BJ (cell line): Measurements from ENCODE around the gene CDH8. TPM values are rescaled to one million over a fixed set of nuclear protein-coding genes. Genes with fewer than 3 reads are reported as not detected.

Source experiments
- CTCF ChIA-PET: fragments of 350-600 bp; formaldehyde crosslinking; extraction: SDS; loops from one replicate; lab custom pipeline; 2021; ENCODE audit warnings: antibody characterized with exemption, inconsistent platforms; lab: Yijun Ruan, JAX
- POLR2A ChIA-PET: fragments of 300-600 bp; sonication (Branson Sonifier 250); formaldehyde crosslinking; extraction: SDS; loops from one replicate; lab custom pipeline; 2021; ENCODE audit warnings: antibody characterized with exemption; lab: Charles Lee
- DNase-seq: peaks from one replicate; pipeline ENCODE4 v3.0.0-alpha.2; 2011; ENCODE audit warnings: low read depth
- H3K27me3 ChIP-seq: 2 replicates; pipeline ENCODE4 v1.6.0; 2011; ENCODE audit warnings: low read length; ENCODE audit not compliant: control insufficient read depth, insufficient read depth
- H3K36me3 ChIP-seq: 2 replicates; pipeline ENCODE4 v1.5.1; 2011; ENCODE audit warnings: low read length; ENCODE audit not compliant: control insufficient read depth, insufficient read depth
- H3K4me3 ChIP-seq: 2 replicates; pipeline ENCODE4 v1.5.1; 2011; ENCODE audit warnings: low read depth, mild to moderate bottlenecking, control low read depth, low read length
- CTCF ChIP-seq: IDR thresholded peaks from 2 replicates; pipeline ENCODE4 v1.5.1; 2011; ENCODE audit warnings: low read depth, mild to moderate bottlenecking, control low read depth, inconsistent platforms, low read length, moderate library complexity; ENCODE audit not compliant: insufficient read depth
- polyA plus RNA-seq: library from polyadenylated mRNA; depleted of rRNA; stranded (reverse); fragments of >200 nt; gene quantifications from 2 replicates; pipeline ENCODE4 v1.2.3, GENCODE V29; 2011

CDH8 gene
- polyA plus RNA-seq, 1 experiment, result 0.13 TPM

- POLR2A ChIA-PET, result no interaction called here
- CTCF ChIA-PET, result no interaction called here
- Histone ChIP-seq H3K36me3 (no peaks in the 10 kb centered on the region), H3K27me3 (no peaks in the 10 kb centered on the region), H3K4me3 (no peak overlapping the region)
- no peak for TF ChIP-seq CTCF
- no peak for DNase-seq
Observed at GRCh38 chr16:61678182-61678581, 358.1 kb downstream of the CDH8 start.

- no peak for DNase-seq
- H3K36me3 ChIP-seq, result no peaks in the 10 kb centered on the region
- POLR2A ChIA-PET, result no interaction called here
- no peak for TF ChIP-seq CTCF
- H3K4me3 ChIP-seq, result no peak overlapping the region
- CTCF ChIA-PET, result no interaction called here
- no peaks in the 10 kb centered on the region for H3K27me3 ChIP-seq
Observed at GRCh38 chr16:61677776-61678175, 358.5 kb downstream of the CDH8 start.

GRCh38 chr16:61676740-61677139, 359.5 kb downstream of the CDH8 start:
- no peak for TF ChIP-seq CTCF
- no peaks in the 10 kb centered on the region for H3K36me3 ChIP-seq
- H3K4me3 ChIP-seq, result no peak overlapping the region
- no peaks in the 10 kb centered on the region for H3K27me3 ChIP-seq
- ChIA-PET POLR2A (no interaction called here), CTCF (no interaction called here)
- no peak for DNase-seq

GRCh38 chr16:61671161-61671560, 365.1 kb downstream of the CDH8 start:
- TF ChIP-seq CTCF, result no peak
- Histone ChIP-seq H3K4me3 (no peak overlapping the region), H3K36me3 (no peaks in the 10 kb centered on the region)

GRCh38 chr16:61665512-61665911, 370.7 kb downstream of the CDH8 start:
- ChIA-PET POLR2A (no interaction called here), CTCF (no interaction called here)
- no peaks in the 10 kb centered on the region for H3K36me3 ChIP-seq
- H3K27me3 ChIP-seq, result no peaks in the 10 kb centered on the region
- no peak for TF ChIP-seq CTCF
- no peak for DNase-seq
- H3K4me3 ChIP-seq, result no peak overlapping the region

More at GRCh38 chr16:61671161-61671560, 365.1 kb downstream of the CDH8 start:
- no peaks in the 10 kb centered on the region for H3K27me3 ChIP-seq
- CTCF ChIA-PET, result no interaction called here
- no peak for DNase-seq
- POLR2A ChIA-PET, result no interaction called here
